GM19240 (cell line): ENCODE results near the gene C3orf18.

Source experiments
- DNase-seq: peaks from one replicate; pipeline ENCODE4 v3.0.0; 2011; ENCODE audit warnings: low spot score; ENCODE audit not compliant: insufficient read length

Gene C3orf18

DNA sequence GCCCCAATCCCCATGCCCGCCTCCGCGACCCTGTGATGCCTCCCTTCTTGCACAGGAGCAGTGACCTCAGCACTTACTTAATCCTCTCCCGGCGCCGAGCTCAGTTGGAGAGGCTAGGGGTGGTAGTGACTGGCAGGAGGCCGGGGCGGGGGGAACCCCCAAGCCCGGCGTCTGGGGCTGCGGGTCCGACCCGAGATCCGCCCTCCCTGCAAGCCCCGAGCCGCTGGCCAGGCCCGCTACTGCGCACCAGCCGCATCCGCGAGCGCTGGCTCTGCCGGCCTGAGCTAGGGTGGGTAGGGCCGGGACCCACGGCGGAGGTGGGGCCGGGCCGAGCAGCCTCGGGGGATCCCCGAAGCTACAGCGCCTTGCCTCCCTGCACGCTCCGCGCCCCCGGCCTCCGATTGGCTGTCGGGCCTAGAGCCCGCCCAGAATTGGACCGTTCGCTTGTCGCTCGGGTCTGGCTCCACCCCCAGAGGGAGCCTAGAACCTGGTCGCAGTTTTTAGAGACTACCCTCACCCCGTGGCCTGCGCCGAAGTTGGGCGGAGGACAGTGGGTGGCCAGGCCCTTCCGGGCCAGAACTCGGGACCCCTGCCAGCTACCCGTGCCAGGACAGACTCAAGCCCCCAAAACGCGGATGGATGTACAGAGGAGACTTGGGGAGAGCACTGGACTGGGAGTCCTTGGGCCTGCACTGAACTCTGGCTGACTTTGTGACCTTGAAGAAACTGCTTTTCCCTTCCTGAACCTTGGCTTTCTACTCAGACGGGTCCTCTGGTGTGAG, at the start of gene C3orf18:
Gene C3orf18 (minus strand): TSS at position 362 of the 782 bp plus-strand sequence. CDS start 2,048 bp downstream, outside the sequence.
- DNase-seq: peak; percentile 96

DNA sequence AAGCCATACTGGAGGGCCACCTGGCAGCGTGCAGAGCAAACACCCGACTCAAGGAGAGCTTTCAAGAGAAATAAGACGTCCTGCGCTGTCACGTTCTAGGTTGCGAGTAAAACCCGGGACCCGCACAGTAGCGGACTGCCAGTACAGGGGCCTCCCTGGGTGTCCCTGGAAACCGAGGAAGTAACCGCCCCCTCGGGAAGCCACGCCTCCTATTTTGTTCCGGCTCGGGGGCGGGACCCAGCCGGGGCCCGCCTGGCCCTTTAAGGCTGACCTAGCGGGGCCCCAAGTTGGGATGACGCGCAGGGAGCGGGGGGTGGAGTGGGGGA, 49.2 kb upstream of the C3orf18 start:
- DNase-seq: peak; percentile 77

DNA sequence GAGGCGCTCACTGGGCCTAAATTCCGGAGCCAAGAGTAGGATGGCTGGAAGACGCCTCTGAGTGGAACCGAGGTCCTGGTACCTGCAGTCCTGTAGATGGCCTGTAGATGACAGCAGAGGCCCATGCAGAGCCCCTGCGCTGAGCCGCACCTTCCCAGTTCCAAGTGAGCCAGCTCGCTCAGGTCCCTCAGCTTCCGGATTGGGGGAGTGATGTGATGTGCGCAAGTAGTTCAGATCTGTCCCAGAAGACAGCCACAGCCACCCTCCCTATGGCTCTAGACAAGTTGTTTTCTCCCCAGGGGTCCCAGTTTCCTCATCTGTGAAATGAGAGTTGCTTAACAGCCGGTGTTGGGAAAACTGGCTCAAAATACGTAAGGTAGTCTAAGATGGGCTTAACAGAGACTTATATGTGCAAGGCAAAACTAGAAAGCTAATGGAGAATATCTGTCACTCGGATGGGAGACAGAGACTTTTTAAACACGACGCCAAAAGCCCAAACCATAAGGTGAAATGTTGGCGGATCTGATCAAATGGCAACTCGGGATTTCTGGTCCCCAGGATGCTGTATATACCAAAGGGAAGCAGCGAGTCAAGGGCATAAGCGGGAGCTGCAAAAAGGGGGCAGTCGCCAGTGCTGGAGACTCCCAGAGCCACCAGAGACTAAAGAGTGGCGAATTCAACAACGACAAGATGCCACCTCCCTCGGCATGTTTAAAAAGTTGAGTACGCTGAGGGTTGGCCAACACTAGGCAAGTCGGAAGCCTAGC, 48.6 kb upstream of the C3orf18 start:
- peak; percentile 88 for DNase-seq

DNA sequence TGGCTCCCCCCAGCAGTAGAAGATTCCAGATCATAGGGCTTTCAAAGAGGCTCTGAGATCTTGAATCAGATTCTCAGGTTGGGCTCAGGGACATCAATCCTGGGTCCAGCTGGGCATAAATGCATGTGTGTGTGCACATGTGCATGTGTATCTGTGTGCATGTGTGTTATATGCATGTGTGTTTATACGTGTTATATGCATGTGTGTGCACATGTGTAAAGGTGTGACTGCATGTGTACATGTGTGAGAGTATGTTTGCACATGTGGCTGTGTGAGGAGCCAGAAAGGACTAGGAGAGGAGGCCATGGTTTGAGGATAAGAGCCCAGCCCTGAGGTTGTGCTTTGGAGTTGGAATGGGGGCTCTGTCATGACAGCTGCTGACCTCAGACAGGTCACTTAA, 47.6 kb upstream of the C3orf18 start:
- DNase-seq: no peak

DNA sequence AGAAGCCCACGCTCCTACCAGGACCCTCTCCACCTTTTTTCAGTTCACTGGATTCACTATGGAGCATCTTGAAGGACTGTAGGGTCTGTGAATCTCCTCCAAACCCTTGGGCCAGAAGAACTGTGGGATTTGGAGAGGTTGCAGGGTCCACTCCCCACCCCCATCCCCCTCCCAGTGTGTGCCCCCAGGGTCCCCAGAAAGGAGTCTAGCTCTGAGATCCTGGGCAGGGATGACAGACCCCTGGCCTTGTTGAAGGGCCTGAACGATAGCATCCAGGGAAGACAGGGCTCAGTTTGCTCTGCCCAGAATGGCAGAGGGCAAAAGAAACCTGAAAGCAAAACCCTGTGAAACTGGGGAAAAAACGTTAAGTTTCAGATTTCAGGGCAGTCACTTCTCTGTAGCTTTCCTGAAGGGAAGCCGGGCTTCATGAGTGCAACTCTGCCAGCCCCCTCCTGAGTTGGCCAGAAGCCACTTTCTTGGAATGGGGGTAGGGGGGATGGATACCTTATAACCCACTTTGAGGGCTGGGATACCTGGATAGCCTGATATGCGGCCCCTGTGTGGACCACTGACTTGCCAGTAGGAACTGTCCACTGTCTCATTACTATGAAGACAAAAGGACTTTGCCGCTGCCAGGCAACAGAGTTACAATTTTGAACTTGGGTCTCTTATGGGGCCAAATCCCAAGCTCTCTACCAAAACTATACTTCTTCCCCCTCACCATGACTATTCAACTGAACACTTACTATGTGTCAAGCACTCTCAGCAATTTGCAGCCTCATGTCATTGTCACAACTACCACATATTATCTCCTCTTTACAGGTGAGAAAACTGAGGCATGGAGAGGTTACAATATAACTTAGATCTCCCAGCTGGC, 45.7 kb upstream of the C3orf18 start:
- no peak for DNase-seq

DNA sequence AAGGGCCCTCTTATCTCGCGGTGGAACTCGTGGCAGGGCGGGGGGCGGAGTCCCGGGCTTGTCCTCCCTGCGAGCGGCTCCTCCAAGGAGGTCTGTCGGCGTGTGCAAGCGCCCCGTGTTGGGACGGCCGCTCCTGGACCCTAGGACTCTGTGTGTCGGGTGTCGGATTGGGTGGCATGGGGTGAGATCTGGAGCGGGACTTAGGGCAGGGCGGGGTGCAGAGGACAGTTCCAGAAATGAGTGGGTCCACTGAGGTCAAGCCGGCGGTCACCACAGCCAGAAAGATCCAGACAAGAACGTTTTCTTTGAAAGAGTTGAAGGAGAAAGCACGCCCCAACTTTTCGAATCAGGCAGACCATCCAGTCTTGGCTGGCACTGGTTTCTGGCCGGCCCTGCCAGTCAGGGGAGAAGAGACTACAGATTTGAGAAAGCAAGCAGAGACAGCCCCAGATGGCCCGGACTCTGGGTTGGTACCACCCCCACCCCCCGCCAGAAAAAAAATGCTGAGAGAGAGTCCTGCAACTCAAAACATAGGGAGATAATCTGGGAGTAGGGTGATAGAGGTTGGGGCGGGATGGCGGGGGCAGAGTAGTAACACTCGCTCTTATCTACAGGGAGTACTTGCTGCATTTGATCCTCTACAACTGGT, 44.8 kb upstream of the C3orf18 start:
- no peak for DNase-seq

DNA sequence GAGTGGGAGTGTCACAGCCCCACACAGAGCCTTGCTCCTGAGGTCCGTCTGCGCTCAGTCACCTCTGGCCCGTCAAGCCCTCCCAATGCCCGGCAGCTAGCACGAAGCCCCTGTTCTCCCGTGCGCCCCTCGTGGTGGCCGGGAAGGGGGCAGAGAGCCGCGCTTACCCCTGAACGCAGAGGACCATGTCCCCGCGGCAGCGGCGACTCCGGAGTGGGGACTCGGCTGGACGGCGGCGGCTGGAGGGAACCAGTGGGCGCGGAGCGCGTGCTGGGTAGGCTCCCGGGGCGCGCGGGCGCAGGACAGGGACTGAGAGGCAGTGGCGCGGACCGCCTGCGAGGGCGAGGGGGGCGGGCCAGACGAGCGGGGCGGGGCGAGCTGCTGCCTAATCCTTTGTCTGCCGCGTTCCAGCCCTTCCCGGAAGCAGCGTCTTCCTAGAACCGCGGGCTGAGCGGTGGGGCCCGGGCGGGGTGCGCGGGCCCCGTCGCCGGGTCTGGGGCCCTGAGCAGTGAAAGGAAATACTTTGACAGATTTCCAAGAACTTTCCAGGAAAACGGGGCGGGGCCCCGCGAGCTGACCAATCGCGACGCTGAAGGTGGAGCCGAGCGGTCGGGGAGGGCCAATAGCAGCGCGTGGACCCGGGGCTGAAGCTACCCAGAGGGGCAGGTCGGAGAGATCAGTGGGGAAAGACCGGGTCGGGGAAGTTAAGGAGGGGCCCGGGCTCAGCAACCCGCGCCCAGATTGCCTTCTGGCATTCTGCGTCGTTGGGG, 44.1 kb upstream of the C3orf18 start, which contains the start of gene CISH:
Gene CISH (minus strand): TSS at position 311 of the 770 bp plus-strand sequence. CDS start 124 bp downstream, at position 187.
- DNase-seq: peak; percentile 81

DNA sequence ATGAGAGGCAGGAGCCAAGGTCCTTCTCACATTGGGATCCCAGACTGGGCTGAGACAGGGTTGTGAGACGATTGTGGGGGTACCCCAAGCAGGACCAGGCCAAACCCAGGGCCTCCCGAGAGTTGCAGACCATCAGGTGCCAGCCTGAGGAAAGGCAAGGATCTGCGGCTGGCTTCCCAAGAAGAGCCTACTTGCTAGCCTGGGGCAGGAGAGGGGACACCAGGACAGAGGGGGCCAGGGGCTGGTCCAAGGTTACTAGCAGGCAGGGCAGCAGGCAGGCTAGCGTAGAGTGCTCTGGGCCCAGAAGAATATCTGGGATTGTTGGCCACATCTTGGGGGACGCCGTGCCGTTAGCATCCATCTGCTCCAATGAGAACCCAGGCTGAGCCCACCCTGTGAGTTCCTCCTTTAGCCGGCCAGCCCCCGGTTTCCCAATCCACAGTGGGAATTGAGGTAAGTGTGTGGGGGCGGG, 43.5 kb upstream of the C3orf18 start:
- DNase-seq: no peak

DNA sequence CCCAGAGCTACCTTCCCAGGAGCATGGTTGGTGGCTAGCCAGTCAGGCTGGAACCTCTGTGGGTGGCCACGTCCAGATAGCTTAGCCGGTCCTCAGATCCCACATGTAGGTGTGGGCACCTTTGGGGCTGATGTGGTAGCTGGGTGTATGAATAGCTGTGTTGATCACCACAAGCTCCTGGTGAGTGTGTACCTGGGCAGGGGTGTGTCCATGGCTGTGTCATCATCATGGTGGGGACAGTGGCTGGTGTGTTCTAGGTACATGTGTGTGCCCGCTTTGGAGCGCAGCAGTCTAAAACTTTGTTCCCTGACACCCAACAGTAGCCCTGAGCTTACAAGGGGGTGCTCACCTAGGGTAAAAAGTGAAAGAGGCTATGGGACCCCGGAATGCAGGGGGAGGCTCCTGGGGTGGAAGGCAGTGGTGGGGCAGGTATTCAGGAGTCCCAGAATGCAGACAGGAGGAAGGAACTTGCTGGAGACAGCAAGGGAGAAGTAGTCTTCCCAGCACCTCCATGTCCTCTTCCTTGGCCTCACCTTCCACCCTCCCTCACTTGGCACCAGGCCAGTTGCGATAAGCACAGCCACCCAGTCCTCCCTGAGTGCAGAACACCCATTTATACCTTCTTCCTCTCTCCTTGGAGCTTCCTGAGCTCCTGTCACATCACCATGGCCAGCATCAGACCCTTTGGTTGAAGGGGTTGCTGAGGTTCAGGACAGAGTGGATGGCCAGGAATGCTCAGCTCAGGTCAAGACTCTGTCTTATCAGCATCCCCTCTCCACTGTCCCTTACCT, 42.8 kb upstream of the C3orf18 start:
- no peak for DNase-seq

DNA sequence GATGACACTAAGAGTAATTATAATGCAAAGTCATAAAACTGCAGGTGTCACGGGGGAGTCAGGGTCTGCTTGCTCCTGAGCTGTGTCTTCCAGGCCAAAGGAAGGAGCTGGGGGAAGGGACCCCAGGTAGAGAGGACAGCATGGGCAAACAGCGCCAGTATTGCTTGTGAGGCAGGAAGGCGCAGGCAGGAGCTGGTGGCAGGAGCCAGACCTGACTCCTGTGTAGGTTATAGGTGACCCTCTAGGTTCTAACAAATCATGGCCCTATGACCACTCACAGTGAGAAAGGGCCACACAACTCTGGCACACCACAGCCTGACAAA, 42.2 kb upstream of the C3orf18 start:
- no peak for DNase-seq

DNA sequence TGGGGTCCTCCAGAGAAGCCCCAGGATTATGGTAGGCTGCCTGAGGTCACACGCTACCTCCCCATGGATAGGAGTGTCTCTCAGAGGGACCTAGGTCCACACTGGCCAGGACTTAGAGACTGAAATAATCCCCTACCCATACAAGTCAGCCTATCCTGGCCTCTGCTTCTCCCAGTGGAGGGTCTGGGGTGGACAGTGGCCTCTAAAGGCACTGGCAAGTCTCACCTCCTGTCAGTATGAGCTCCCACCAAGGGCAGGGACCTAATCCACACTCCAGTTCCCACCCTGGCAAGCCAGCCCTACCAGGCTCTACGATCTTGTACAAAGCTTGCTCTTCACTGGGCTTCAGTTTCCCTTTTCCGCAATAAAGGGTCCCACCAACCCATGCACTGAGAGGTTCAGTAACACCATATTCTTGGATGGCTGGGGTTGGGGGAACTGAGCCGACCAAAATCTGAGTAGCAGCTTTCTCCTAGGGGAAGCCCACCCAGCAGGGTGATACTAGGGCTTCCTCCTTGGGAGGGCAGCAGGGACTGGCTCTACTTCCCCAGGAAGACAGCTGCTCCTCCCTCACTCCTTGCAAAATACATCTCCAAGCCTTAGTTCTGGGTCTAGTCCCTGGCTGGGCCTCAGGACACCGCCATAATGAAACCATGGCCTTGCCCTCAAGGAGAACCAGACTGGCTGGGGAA, 41.7 kb upstream of the C3orf18 start:
- DNase-seq: no peak

DNA sequence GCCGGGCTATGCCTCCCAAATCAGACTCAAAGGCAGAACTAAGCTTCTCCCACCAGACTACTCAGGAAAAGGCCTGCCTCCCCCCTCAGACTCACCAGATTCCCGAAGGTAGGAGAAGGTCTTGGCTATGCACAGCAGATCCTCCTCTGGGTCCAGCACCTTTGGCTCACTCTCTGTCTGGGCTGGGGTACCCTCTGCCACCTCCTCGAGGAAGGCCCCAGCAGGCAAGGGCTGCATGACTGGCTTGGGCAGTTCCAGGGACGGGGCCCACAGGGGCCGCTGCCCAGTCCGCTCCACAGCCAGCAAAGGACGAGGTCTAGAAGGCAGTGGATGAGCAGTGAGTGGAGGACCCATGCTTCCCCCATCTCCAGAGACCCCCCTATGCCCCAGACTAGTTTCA, 40.7 kb upstream of the C3orf18 start:
- no peak for DNase-seq

DNA sequence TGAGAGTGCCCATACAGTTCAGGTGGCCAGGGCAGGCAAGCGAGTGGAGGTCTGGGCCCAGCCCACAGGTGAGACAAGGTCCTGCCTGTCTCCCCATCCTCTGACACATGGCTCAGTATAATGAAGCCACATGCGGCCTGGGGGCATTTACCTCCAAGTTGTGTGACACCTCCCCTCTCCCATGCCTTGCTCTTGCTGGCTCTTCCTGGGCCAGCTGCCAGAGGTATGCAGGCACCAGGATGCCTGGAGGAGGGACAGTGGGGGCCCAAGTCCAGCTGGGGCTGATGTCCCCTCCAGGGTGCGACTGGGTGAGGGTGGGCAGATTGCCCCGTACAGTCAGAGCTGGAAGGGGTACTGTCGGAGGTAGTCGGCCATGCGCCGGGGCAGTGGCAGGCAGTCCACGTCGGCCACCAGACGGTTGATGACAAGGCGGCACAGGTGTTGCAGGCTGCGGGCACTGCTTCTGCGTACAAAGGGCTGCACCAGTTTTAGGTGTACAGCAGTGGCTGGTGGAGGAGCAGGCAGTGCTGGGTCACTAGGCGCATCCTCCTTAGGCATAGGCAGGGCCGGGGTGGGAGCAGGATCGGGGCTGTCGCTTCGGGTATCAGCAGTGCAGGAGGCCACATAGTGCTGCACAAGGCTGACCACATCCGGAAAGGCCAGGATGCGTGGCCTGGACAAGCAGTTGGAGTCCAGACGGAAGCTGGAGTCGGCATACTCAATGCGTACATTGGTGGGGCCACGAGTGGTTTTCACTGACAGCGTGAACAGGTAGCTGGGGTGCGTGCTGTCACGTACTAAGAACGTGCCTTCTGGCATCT, 39.9 kb upstream of the C3orf18 start:
- no peak for DNase-seq

DNA sequence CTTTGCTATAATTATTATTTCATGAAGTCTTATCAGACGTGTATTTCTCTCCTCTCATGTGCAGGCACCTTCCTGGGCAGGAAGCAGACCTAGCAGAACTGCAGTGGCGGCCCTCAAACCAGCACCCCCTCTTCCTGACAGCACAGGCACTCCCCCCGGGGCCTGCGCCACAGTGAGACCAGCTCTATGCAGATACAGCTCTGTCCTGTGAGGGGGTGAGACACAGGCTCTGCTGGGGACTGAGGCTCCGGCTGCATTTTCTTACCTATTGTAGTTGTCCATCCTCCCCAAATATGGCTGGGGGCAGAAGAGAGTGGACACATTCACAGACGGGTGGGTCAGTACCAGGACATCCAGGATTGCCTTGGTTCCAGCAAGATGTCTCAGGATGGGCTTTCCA, 39.0 kb upstream of the C3orf18 start:
- no peak for DNase-seq

DNA sequence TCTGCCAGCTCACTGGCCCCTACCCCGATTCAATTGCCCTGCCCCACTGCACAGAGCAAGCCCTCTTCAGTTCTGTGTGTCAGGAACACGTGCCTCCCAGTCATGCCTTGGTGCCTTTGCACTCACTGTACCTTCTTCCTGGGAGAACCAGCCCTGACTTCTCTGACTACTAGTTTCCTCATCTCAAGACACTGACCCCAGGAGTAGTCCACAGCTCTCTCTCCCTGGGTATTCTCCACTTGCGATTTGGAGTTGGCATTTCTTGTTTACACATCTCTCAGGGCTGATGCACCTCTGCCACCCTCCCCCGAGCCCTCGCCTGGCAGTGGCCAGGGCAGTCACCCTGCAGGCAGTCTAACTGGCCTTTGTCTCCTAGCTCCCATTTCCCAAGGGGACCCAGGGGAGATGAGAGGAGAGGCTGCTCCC, 38.4 kb upstream of the C3orf18 start:
- DNase-seq: no peak

DNA sequence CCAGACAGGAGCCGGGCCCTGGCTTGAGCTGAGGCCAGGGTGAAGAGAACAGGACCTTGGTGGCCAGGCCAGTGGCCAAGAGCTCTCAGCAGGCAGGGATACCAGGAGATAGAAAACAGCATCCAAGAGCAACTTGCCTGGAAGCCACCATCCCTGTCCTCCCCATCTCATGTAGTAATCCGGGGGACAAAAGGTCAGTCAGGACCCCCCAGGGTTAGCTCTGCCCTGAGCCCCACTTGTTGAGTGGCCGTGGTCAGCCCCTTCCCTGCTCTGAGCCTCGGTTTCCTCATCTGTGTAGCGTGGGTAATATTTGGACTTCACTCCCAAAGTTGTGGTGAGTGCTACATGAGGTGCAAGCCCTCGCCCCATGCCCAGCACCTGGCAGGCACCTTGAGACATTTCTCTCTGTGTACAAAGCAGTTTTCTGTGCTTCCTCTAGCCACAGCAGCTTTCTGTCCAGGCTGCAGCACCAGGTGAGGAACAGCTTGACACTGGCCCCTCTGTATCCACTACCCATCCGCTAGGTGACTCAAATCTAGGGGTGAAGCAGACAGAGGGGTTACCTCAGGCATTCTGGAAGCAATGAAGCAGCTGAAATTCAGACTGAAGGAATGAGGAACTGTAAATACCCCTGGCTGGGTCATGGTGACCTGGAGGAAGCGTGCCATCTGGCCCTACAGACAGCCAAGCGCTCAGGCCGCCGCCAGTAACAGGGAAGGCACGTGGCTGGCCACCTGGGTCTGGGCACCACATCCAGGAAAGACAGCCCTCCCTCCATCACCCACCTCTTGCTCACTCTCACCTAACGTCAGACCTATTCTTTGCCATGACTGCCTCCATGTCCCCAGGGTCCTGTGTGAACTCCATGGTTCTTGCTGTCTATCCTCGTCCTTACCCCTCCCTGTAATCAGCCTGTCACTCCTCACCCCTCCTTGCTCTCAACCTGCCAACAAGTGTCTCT, 37.4 kb upstream of the C3orf18 start:
- DNase-seq: no peak

DNA sequence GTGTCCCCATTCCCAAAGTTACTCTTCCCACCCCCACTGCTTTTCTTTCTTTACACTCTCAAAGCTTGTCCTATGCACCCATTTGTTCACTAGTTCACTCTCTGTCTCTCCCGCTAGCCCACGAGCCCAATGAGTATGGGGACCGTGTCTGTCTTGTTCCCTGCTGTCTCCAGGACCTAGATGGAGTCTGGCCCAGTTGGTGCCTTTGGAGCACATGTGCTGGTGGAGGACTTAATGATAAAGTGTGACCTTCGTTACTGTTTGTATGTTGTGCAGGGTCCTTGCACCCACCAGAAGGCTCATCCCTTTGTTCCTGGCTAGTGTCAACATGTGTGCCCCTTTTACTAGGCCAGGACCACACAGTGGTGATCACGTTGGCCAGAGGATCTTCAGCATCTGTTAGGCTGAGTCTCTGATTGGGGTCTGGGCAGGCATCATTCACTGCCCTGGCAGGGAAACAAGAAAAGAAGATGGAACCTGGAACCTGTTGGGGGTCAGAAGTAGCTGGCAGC, 36.6 kb upstream of the C3orf18 start:
- DNase-seq: no peak
